Fibroblast of lung (primary cell): Measurements from ENCODE around the gene ADAMTSL1.

Experiments used
- CTCF ChIP-seq, 2 donors: IDR thresholded peaks in 1 of 2; conservative IDR thresholded peaks in 1 of 2; 1 replicate in 1 of 2; 2 replicates in 1 of 2; pipeline ENCODE4 v1.5.1; 2011 to 2012; ENCODE audit warnings: low read length in 2 of 2, control low read depth in 1 of 2, inconsistent platforms in 1 of 2, low read depth in 1 of 2, mild to moderate bottlenecking in 1 of 2
- EZH2 ChIP-seq: IDR thresholded peaks from 2 replicates; pipeline ENCODE4 v1.5.1; 2012; ENCODE audit warnings: low read length, control low read depth, mild to moderate bottlenecking; ENCODE audit errors: missing control alignments

DNA sequence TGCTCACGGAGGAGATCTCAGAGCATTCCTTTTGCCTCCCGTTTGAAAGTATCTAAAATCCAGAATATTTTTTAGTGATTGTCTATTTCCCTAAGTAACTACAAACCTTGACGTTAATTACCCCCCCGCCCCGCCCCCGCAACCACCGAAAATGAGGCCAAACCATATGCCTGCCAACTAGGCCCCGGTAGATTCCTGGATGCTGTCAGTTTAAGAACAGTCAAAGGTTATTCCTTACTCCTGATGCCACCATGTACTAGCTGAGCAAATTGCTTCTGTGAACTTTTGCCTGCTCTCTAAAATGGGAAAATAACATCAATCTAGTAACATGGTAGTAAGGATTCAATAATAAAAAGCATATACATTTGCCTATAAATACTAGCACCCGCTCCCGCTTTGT lies 314.3 kb downstream of the ADAMTSL1 start:
- no peak for TF ChIP-seq CTCF (conservative IDR thresholded peaks at IDR 0.05 in 1 of 2, IDR thresholded peaks at IDR 0.05 in 1 of 2; ENCODE audit: low read depth in 1 of 2, low read length in 2 of 2)
- no peak for TF ChIP-seq EZH2
